Measurements from ENCODE around the gene TECPR2.
A peak's percentile ranks its signal among the peaks of the same experiment; 100 is the strongest.

Gene TECPR2

DNA sequence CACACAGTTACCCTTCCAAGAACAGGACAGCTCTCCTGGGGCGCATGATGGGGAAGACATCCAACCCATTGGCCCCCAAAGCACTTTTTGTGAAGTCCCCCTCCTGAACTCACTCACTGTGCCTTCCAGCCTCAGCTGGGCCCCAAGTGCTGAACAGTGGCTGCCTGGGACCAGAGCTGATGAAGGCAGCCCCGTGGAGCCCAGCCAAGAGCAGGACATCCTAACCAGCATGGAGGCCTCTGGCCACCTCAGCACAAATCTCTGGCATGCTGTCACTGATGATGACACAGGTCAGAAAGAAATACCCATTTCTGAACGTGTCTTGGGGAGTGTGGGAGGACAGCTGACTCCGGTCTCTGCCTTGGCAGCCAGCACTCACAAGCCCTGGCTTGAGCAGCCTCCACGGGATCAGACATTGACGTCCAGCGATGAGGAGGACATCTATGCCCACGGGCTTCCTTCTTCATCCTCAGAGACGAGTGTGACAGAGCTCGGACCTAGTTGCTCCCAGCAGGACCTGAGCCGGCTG lies 72.0 kb downstream of the TECPR2 start:
- ChIA-PET POLR2A (interaction anchor here (1.4 kb wide), 1 partner anchor 77 kb away, joined by 3 read pairs; no protein-coding TSS in a partner anchor), CTCF (no interaction called here)

DNA sequence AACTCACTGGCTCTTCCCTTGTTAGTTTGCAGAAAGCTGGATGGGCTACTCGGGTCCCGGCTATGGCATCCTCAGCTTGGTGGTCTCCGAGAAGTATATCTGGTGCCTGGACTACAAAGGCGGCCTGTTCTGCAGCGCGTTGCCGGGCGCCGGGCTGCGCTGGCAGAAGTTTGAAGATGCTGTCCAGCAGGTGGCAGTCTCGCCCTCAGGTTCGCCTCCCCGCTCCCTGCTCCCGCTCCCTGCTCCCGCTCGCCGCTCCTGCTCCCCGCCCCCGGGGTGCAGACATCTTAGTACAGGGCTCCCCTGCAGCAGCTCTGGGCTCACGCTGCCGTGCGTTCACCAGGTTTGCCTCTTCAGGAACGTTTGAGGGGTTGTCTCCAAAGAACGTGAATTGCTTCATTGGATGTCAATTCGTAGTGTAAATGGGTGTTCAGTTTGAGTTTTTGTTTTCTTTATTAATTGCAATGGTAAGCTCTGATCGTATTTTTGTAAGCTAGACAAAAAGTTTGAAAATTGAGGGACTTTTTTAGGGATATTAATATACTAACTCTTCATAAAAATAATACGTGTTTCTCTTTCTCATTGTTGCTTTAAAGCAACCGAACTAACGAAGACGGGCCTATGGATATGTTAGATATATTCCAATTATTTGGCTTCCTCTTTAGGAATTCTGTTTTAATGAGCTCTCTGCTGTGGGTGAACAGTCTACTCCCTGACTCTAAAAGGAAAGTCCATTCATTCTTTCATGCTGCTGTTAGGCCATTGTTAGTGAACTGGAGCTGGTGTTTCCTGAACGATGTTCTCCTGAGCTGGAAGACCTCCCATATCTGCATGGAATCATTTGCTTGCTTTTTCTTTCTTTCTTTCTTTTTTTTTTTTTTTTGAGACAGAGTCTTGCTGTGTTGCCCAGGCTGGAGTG lies 75.5 kb downstream of the TECPR2 start:
- no peak for TF ChIP-seq ARNT (IDR thresholded peaks at IDR 0.05)
- TF ChIP-seq LEF1 (IDR thresholded peaks at IDR 0.05; ENCODE audit: borderline replicate concordance), result no peak
- TF ChIP-seq ELF4 (IDR thresholded peaks at IDR 0.05), result no peak
- no peak for TF ChIP-seq SUZ12 (IDR thresholded peaks at IDR 0.05)
- CTCF ChIA-PET, result interaction anchor here (0.6 to 3.1 kb wide), 12 partner anchors 13 to 1466 kb away, joined by 3 to 26 read pairs (median 4); no protein-coding TSS in a partner anchor
- POLR2A ChIA-PET, result interaction anchor here (1.4 to 2.1 kb wide), 2 partner anchors 70 to 78 kb away, joined by 4 read pairs; no protein-coding TSS in a partner anchor
- peak; percentile 93 for DNase-seq (ENCODE audit: extremely low spot score)

More for the DNA sequence above, 72.0 kb downstream of the TECPR2 start:
- no peak for TF ChIP-seq L3MBTL2 (conservative IDR thresholded peaks at IDR 0.05)
- no peak for TF ChIP-seq BHLHE40 (IDR thresholded peaks at IDR 0.05; ENCODE audit: borderline replicate concordance)
- TF ChIP-seq, protein P1, sequence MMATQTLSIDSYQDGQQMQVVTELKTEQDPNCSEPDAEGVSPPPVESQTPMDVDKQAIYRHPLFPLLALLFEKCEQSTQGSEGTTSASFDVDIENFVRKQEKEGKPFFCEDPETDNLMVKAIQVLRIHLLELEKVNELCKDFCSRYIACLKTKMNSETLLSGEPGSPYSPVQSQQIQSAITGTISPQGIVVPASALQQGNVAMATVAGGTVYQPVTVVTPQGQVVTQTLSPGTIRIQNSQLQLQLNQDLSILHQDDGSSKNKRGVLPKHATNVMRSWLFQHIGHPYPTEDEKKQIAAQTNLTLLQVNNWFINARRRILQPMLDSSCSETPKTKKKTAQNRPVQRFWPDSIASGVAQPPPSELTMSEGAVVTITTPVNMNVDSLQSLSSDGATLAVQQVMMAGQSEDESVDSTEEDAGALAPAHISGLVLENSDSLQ (IDR thresholded peaks at IDR 0.05), result no peak
- DNase-seq (ENCODE audit: extremely low spot score), result no peak

DNA sequence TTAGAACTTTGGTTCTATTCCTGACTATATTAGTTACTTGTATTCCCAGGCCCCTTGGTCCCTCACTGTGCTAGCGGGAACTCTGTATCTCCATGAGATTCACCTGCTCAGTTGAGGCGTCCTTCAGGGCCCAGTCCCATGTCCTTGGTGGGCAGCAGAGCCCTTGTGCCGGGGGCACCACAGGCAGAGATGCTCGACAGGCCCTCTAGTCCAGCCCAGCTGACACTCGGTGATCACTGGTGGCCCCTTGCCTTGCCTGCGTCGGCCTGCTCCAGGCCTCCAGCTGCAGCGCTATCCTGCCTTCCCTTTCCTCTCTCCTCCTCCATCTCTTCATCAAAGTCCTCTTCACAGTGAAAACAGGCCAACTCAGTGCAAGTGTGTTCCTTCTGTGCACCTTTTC lies 76.8 kb downstream of the TECPR2 start:
- ChIA-PET CTCF (interaction anchor here (1.8 kb wide), 1 partner anchor 85 kb away, joined by 7 read pairs; no protein-coding TSS in a partner anchor), POLR2A (no interaction called here)
- DNase-seq (ENCODE audit: extremely low spot score), result no peak
- no peak for TF ChIP-seq FOXM1 (IDR thresholded peaks at IDR 0.05; ENCODE audit: borderline replicate concordance)
- TF ChIP-seq L3MBTL2 (conservative IDR thresholded peaks at IDR 0.05), result no peak
- TF ChIP-seq NFRKB (IDR thresholded peaks at IDR 0.05), result no peak
- TF ChIP-seq HDGF (IDR thresholded peaks at IDR 0.05; ENCODE audit: borderline replicate concordance), result no peak
- TF ChIP-seq SP1 (IDR thresholded peaks at IDR 0.05), result no peak
- no peak for TF ChIP-seq BHLHE40 (IDR thresholded peaks at IDR 0.05; ENCODE audit: borderline replicate concordance)
- no peak for TF ChIP-seq LEF1 (IDR thresholded peaks at IDR 0.05; ENCODE audit: borderline replicate concordance)
- no peak for TF ChIP-seq SUZ12 (IDR thresholded peaks at IDR 0.05)
- TF ChIP-seq FOXA1 (IDR thresholded peaks at IDR 0.05), result no peak
- no peak for TF ChIP-seq TARDBP (IDR thresholded peaks at IDR 0.05)
- TF ChIP-seq, protein P1 (IDR thresholded peaks at IDR 0.05), result no peak
- no peak for TF ChIP-seq FOXK2 (IDR thresholded peaks at IDR 0.05)
- TF ChIP-seq ZNF384 (IDR thresholded peaks at IDR 0.05), result no peak
- TF ChIP-seq CTBP1 (IDR thresholded peaks at IDR 0.05; ENCODE audit: borderline replicate concordance), result no peak
- no peak for TF ChIP-seq ELF4 (IDR thresholded peaks at IDR 0.05)

DNA sequence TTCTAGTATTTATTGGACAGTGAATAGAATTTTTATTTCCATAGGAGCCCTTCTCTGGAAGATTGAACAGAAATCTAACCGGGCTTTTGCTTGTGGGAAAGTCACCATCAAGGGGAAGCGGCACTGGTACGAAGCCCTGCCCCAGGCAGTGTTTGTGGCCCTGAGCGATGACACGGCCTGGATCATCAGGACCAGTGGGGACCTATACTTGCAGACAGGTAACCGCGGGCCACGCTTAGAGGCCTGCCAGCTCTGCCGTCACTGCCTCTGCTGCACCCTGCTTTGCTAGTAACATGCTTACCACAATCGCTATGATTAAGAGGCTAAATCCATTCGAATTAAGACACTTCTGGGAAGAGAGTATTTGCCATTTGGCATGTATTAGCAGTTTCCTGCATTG lies 77.7 kb downstream of the TECPR2 start:
- DNase-seq (ENCODE audit: extremely low spot score), result no peak
- no peak for TF ChIP-seq SP1 (IDR thresholded peaks at IDR 0.05)
- no peak for TF ChIP-seq TARDBP (IDR thresholded peaks at IDR 0.05)
- no peak for TF ChIP-seq FOXK2 (IDR thresholded peaks at IDR 0.05)
- TF ChIP-seq FOXA1 (IDR thresholded peaks at IDR 0.05), result no peak
- no peak for TF ChIP-seq ARNT (IDR thresholded peaks at IDR 0.05)
- no peak for TF ChIP-seq ELF4 (IDR thresholded peaks at IDR 0.05)
- no peak for TF ChIP-seq BHLHE40 (IDR thresholded peaks at IDR 0.05; ENCODE audit: borderline replicate concordance)
- TF ChIP-seq, protein P1 (IDR thresholded peaks at IDR 0.05), result no peak
- TF ChIP-seq L3MBTL2 (conservative IDR thresholded peaks at IDR 0.05), result no peak
- no peak for TF ChIP-seq ZNF384 (IDR thresholded peaks at IDR 0.05)
- no peak for TF ChIP-seq CTBP1 (IDR thresholded peaks at IDR 0.05; ENCODE audit: borderline replicate concordance)
- no peak for TF ChIP-seq LEF1 (IDR thresholded peaks at IDR 0.05; ENCODE audit: borderline replicate concordance)
- no peak for TF ChIP-seq HDGF (IDR thresholded peaks at IDR 0.05; ENCODE audit: borderline replicate concordance)
- no peak for TF ChIP-seq SUZ12 (IDR thresholded peaks at IDR 0.05)
- TF ChIP-seq NFRKB (IDR thresholded peaks at IDR 0.05), result no peak
- TF ChIP-seq FOXM1 (IDR thresholded peaks at IDR 0.05; ENCODE audit: borderline replicate concordance), result no peak
- POLR2A ChIA-PET, result no interaction called here
- CTCF ChIA-PET, result no interaction called here

DNA sequence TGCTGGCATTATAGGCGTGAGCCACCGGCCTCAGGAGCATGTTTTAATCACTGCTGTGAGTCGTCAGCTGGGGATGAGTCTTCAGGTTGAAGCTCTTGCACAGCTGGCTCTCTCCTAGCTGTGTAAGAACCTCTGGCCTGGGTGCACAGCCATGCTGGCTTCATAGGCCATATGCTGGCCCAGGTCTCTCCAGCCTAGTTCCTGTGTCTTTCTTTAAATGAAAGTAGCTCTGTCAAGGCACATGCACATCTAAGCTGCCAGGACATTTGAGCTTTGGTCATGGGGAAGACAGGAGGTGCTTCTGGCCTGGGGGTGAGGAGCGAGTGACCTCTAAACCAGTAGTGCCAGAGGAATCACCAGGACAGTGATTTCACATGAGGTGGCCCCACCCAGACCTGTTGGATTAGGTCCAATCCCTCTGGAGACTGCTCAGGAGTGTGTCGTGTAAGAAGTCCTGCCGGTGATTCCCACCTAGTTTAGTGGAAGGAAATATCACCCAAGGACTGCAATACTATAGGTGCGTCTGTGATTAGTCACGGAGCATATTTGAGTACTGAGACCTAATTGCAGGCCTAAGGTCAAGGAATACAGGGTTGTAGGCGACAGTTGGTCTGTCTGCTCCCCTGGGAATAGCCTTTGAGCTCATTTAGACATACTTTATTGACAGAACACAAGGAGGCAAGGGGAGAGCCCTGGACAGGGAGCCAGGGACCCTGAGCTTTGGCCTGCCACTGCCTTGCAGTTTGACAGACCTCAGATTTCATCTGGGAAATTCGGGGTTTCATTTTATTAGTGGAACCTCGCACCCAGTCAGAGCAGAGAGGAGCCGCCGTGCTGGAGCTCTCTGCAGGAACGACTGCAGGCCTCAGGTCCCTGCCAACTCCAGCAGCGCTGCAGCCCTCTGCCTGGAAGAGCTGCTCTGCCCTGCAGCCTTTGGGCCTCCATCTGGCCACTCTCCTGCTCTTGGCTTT lies 79.8 kb downstream of the TECPR2 start:
- ChIA-PET CTCF (no interaction called here), POLR2A (interaction anchor here (0.8 kb wide), 1 partner anchor 72 kb away, joined by 3 read pairs; no protein-coding TSS in a partner anchor)
- TF ChIP-seq, protein P1 (IDR thresholded peaks at IDR 0.05), result no peak
- TF ChIP-seq LEF1 (IDR thresholded peaks at IDR 0.05; ENCODE audit: borderline replicate concordance) (no peak), SUZ12 (IDR thresholded peaks at IDR 0.05) (no peak), HDGF (IDR thresholded peaks at IDR 0.05; ENCODE audit: borderline replicate concordance) (no peak), ELF4 (IDR thresholded peaks at IDR 0.05) (no peak), BHLHE40 (IDR thresholded peaks at IDR 0.05; ENCODE audit: borderline replicate concordance) (no peak), NFRKB (IDR thresholded peaks at IDR 0.05) (no peak), ARNT (IDR thresholded peaks at IDR 0.05) (no peak), ZNF384 (IDR thresholded peaks at IDR 0.05) (no peak), FOXA1 (IDR thresholded peaks at IDR 0.05) (no peak), CTBP1 (IDR thresholded peaks at IDR 0.05; ENCODE audit: borderline replicate concordance) (no peak), FOXK2 (IDR thresholded peaks at IDR 0.05) (no peak), SP1 (IDR thresholded peaks at IDR 0.05) (no peak), TARDBP (IDR thresholded peaks at IDR 0.05) (no peak), FOXM1 (IDR thresholded peaks at IDR 0.05; ENCODE audit: borderline replicate concordance) (no peak), L3MBTL2 (conservative IDR thresholded peaks at IDR 0.05) (no peak)
- no peak for DNase-seq (ENCODE audit: extremely low spot score)

All from HEK293T (cell line).